A549 (cell line): ENCODE results near the gene LHX2. TPM values are rescaled to one million over a fixed set of nuclear protein-coding genes. Genes with fewer than 3 reads are reported as not detected.

Experiments used
- ATAC-seq, 2 experiments: fragments of 200-7000 bp in 1 of 2; fragments of >200 bp in 1 of 2; cut with Nextera tagmentation in 1 of 2; cut with Tn5 transposase in 1 of 2; 3 replicates each; pipeline versions ENCODE4 v1.8.0 to v1.9.1; 2018 to 2020; ENCODE audit warnings: mild to moderate bottlenecking in 1 of 2, moderate library complexity in 1 of 2
- CTCF ChIA-PET: fragments of 300-600 bp; sonication (Branson Sonifier 250); formaldehyde crosslinking; extraction: SDS; loops from one replicate; lab custom pipeline; 2021; ENCODE audit warnings: antibody characterized with exemption, inconsistent platforms; lab: Yijun Ruan, JAX
- POLR2A ChIA-PET: fragments of 350-600 bp; formaldehyde crosslinking; extraction: SDS; loops from one replicate; lab custom pipeline; 2021; ENCODE audit warnings: antibody characterized with exemption, inconsistent platforms; lab: Yijun Ruan, JAX
- DNase-seq, 2 experiments: peaks; one replicate each; pipeline versions ENCODE4 v3.0.0 to v3.0.0-alpha.2; 2011 to 2016; ENCODE audit warnings: low read depth in 1 of 2, low spot score in 1 of 2
- FAIRE-seq: peaks from 2 replicates; lab custom pipeline; 2011; peaks lifted over from hg19 to GRCh38; lab: Jason Lieb, UNC
- H3K27ac ChIP-seq, 2 experiments: fragments of >200 bp; sonication (Bioruptor Twin); formaldehyde crosslinking; 3 replicates each; pipeline ENCODE4 v1.5.1; 2016 to 2017
- H3K4me1 ChIP-seq: fragments of >200 bp; sonication (Bioruptor Twin); formaldehyde crosslinking; 3 replicates; pipeline ENCODE4 v1.6.1; 2016
- H3K4me2 ChIP-seq: fragments of >200 bp; sonication (Bioruptor Twin); formaldehyde crosslinking; 3 replicates; pipeline ENCODE4 v1.6.1; 2016
- H3K4me3 ChIP-seq: fragments of >200 bp; sonication (Bioruptor Twin); formaldehyde crosslinking; 3 replicates; pipeline ENCODE4 v1.5.1; 2016
- H3K9me3 ChIP-seq: fragments of >200 bp; sonication (Bioruptor Twin); formaldehyde crosslinking; 3 replicates; pipeline ENCODE4 v1.6.1; 2016
- CEBPB ChIP-seq, 2 experiments: fragments of >200 bp in 1 of 2; sonication (Bioruptor Twin) in 1 of 2; formaldehyde crosslinking in 1 of 2; IDR thresholded peaks; 2 replicates each; pipeline ENCODE4 v1.6.1; 2012 to 2016
- CHD2 ChIP-seq: fragments of 150-350 bp; IDR thresholded peaks from 2 replicates; pipeline ENCODE4 v1.6.1; 2014; ENCODE audit warnings: low read length; ENCODE audit not compliant: partially characterized antibody
- EHF ChIP-seq: fragments of 250-450 bp; sonication (Bioruptor Pico); IDR thresholded peaks from 2 replicates; pipeline ENCODE4 v1.5.0; 2020; ENCODE audit warnings: mild to moderate bottlenecking
- FOSL2 ChIP-seq, 2 experiments: fragments of 450-650 bp in 1 of 2; fragments of >200 bp in 1 of 2; sonication (Bioruptor Twin) in 1 of 2; formaldehyde crosslinking; IDR thresholded peaks; 2 replicates each; pipeline versions ENCODE4 v1.5.0 to v1.6.1; 2016 to 2020; ENCODE audit warnings: mild to moderate bottlenecking in 1 of 2, moderate library complexity in 1 of 2
- GATA3 ChIP-seq: IDR thresholded peaks from 2 replicates; pipeline ENCODE4 v1.6.1; 2012; ENCODE audit warnings: borderline replicate concordance
- HOXA7 ChIP-seq: fragments of 250-450 bp; sonication (Bioruptor Pico); IDR thresholded peaks from 2 replicates; pipeline ENCODE4 v1.5.0; 2020; ENCODE audit warnings: mild to moderate bottlenecking, moderate library complexity
- HOXB5 ChIP-seq: fragments of 250-450 bp; sonication (Bioruptor Pico); IDR thresholded peaks from 2 replicates; pipeline ENCODE4 v1.5.0; 2020; ENCODE audit warnings: mild to moderate bottlenecking, moderate library complexity
- MAFK ChIP-seq: fragments of 450-650 bp; IDR thresholded peaks from 2 replicates; pipeline ENCODE4 v1.6.1; 2014; ENCODE audit not compliant: partially characterized antibody
- MAX ChIP-seq: IDR thresholded peaks from 2 replicates; pipeline ENCODE4 v1.6.1; 2012
- NR3C1 ChIP-seq: fragments of >200 bp; sonication (Bioruptor Twin); formaldehyde crosslinking; IDR thresholded peaks from 3 replicates; pipeline ENCODE4 v1.6.1; 2017
- POLR2A ChIP-seq: IDR thresholded peaks from 2 replicates; pipeline ENCODE4 v1.6.1; 2012; ENCODE audit warnings: mild to moderate bottlenecking, low read length
- RAD21 ChIP-seq, 2 experiments: fragments of >200 bp in 1 of 2; sonication (Bioruptor Twin) in 1 of 2; formaldehyde crosslinking in 1 of 2; IDR thresholded peaks in 1 of 2; conservative IDR thresholded peaks in 1 of 2; 2 replicates in 1 of 2; 3 replicates in 1 of 2; pipeline ENCODE4 v1.6.1; 2012 to 2018; ENCODE audit warnings: inconsistent platforms in 1 of 2
- RFX5 ChIP-seq: fragments of 450-650 bp; IDR thresholded peaks from 2 replicates; pipeline ENCODE4 v1.7.1; 2014; ENCODE audit warnings: antibody characterized with exemption, mild to moderate bottlenecking, moderate library complexity
- SMC3 ChIP-seq: fragments of >200 bp; sonication (Bioruptor Twin); formaldehyde crosslinking; IDR thresholded peaks from 3 replicates; pipeline ENCODE4 v1.6.1; 2018; ENCODE audit warnings: inconsistent platforms
- SREBF2 ChIP-seq: fragments of 450-650 bp; IDR thresholded peaks from 2 replicates; pipeline ENCODE4 v1.6.1; 2014; ENCODE audit warnings: mild to moderate bottlenecking, moderate library complexity
- TP53 ChIP-seq: fragments of 250-450 bp; sonication (Bioruptor Pico); IDR thresholded peaks from 2 replicates; pipeline ENCODE4 v1.5.0; 2021; ENCODE audit warnings: mild to moderate bottlenecking, moderate library complexity
- ZC3H11A ChIP-seq: fragments of 450-650 bp; IDR thresholded peaks from 2 replicates; pipeline ENCODE4 v1.6.1; 2014; ENCODE audit warnings: antibody characterized with exemption, mild to moderate bottlenecking
- ZFP36 ChIP-seq: fragments of 450-650 bp; IDR thresholded peaks from 2 replicates; pipeline ENCODE4 v1.6.1; 2014; ENCODE audit warnings: borderline replicate concordance; ENCODE audit not compliant: partially characterized antibody
- ZSCAN20 ChIP-seq: fragments of 250-450 bp; sonication (Bioruptor Pico); IDR thresholded peaks from 2 replicates; pipeline ENCODE4 v1.8.0; 2022; ENCODE audit warnings: mild to moderate bottlenecking, moderate library complexity
- WGBS: methylation state at CpG from one replicate; pipeline ENCODE4 v1.1.6; 2017; ENCODE audit errors: missing lambda C conversion rate; 5-methylcytosine and 5-hydroxymethylcytosine counted together
- polyA plus RNA-seq, 4 experiments: library from polyadenylated mRNA; depleted of rRNA in 3 of 4; stranded (reverse); fragments of >200 nt; fragmentation: RNase III in 1 of 4; extraction: RNeasy Plus Mini Kit Qiagen cat#74134 plus additional on column Dnase treatment in 1 of 4; gene quantifications; 2 replicates in 3 of 4; 3 replicates in 1 of 4; pipeline ENCODE4 v1.2.3, GENCODE V29; 2011 to 2017
- TF ChIP-seq, protein P1 (sequence below): fragments of 450-650 bp; IDR thresholded peaks from 2 replicates; pipeline ENCODE4 v1.6.1; 2014; ENCODE audit warnings: antibody characterized with exemption
- TF ChIP-seq, protein P2 (sequence below): IDR thresholded peaks from 2 replicates; pipeline ENCODE4 v1.6.1; 2012
- TF ChIP-seq, protein P3 (sequence below): fragments of >200 bp; sonication (Bioruptor Twin); formaldehyde crosslinking; IDR thresholded peaks from 3 replicates; pipeline ENCODE4 v1.5.1; 2016

LHX2 gene
- polyA plus RNA-seq, 2 of the 4 experiments (the other 2 are of a cell fraction): 2.4 to 4.4 TPM

DNA sequence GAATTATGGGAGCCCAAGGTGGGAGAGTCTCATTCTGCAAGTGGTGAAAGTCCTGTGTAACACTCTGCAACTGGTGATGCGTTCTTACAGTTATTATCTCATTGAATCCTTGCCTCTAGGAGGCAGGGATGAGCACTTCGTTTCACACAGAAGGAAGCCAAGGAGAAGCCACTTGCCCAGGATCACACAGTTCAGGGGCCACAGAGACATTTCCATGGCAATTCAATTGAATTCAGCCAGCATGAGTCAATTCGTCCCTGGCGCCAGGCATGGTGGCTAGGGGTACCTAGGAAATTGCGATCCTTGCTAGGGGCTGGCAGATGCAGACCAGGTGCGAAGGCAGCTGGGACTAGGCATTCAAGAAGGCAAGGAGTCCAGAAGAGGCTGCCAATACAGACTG is 26.2 kb downstream of the LHX2 start:
- Histone ChIP-seq H3K27ac (no peak overlapping the region), H3K4me3 (no peak overlapping the region), H3K4me2 (no peak overlapping the region), H3K9me3 (no peaks in the 10 kb centered on the region), H3K4me1 (peaks cover 11% of the 10 kb centered on the region; the same call in 2 of the 3 replicates)
- TF ChIP-seq RFX5: no peak
- no peak for TF ChIP-seq RAD21 (conservative IDR thresholded peaks at IDR 0.05 in 1 of 2, IDR thresholded peaks at IDR 0.05 in 1 of 2)
- CTCF ChIA-PET: interaction anchor here (1.0 to 6.6 kb wide), 6 partner anchors 16 to 682 kb away, joined by 3 to 160 read pairs (median 6); partner anchors contain the start of gene CRB2
- ATAC-seq (peak in 1 of 2 experiments; percentile 35; a peak in 2 of 6 replicates), FAIRE-seq (no peak), DNase-seq (peak in 1 of 2 experiments; percentile 39)
- POLR2A ChIA-PET: no interaction called here
- 75% methylated on average over 6 of the region's 6 CpGs for WGBS

DNA sequence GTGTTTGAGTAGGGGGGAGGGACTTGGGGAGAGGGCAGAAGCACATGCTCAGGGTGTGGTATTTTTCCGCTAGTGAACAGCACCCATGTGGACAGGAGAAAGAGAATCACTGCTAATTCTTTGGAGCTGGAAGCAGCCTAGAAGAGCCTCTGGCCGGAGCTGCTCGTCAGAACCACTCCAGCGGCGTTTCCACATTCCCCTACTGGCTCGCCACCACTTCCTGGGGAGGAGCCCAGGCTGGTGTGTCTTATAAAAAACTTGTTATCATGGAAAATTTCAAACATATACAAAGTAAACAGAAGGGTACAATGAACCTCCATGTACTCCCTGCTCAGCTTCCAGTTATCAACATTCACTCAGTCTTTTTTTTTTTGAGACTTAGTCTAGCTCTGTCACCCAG is 26.7 kb downstream of the LHX2 start:
- Histone ChIP-seq H3K4me1 (peaks cover 11% of the 10 kb centered on the region; the same call in 2 of the 3 replicates), H3K9me3 (no peaks in the 10 kb centered on the region), H3K4me2 (no peak overlapping the region), H3K27ac (no peak overlapping the region), H3K4me3 (no peak overlapping the region)
- 86% methylated on average over 6 of the region's 6 CpGs for WGBS
- TF ChIP-seq NR3C1: no peak
- no peak for TF ChIP-seq POLR2A
- TF ChIP-seq ZFP36: no peak
- TF ChIP-seq EHF: no peak
- no peak for TF ChIP-seq ZSCAN20 (CRISPR knock-in tag)
- TF ChIP-seq SMC3: no peak
- TF ChIP-seq, protein P1, sequence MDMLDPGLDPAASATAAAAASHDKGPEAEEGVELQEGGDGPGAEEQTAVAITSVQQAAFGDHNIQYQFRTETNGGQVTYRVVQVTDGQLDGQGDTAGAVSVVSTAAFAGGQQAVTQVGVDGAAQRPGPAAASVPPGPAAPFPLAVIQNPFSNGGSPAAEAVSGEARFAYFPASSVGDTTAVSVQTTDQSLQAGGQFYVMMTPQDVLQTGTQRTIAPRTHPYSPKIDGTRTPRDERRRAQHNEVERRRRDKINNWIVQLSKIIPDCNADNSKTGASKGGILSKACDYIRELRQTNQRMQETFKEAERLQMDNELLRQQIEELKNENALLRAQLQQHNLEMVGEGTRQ: no peak
- TF ChIP-seq MAFK: no peak
- TF ChIP-seq, protein P2, sequence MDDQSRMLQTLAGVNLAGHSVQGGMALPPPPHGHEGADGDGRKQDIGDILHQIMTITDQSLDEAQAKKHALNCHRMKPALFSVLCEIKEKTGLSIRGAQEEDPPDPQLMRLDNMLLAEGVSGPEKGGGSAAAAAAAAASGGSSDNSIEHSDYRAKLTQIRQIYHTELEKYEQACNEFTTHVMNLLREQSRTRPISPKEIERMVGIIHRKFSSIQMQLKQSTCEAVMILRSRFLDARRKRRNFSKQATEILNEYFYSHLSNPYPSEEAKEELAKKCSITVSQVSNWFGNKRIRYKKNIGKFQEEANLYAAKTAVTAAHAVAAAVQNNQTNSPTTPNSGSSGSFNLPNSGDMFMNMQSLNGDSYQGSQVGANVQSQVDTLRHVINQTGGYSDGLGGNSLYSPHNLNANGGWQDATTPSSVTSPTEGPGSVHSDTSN: no peak
- TF ChIP-seq SREBF2: no peak
- TF ChIP-seq HOXA7 (CRISPR knock-in tag): no peak
- ChIA-PET POLR2A (no interaction called here), CTCF (interaction anchor here (0.8 to 6.6 kb wide), 12 partner anchors 11 to 682 kb away, joined by 3 to 160 read pairs (median 4); partner anchors contain the start of genes CRB2 and LHX2)
- ATAC-seq (no peak), FAIRE-seq (no peak), DNase-seq (no peak)

DNA sequence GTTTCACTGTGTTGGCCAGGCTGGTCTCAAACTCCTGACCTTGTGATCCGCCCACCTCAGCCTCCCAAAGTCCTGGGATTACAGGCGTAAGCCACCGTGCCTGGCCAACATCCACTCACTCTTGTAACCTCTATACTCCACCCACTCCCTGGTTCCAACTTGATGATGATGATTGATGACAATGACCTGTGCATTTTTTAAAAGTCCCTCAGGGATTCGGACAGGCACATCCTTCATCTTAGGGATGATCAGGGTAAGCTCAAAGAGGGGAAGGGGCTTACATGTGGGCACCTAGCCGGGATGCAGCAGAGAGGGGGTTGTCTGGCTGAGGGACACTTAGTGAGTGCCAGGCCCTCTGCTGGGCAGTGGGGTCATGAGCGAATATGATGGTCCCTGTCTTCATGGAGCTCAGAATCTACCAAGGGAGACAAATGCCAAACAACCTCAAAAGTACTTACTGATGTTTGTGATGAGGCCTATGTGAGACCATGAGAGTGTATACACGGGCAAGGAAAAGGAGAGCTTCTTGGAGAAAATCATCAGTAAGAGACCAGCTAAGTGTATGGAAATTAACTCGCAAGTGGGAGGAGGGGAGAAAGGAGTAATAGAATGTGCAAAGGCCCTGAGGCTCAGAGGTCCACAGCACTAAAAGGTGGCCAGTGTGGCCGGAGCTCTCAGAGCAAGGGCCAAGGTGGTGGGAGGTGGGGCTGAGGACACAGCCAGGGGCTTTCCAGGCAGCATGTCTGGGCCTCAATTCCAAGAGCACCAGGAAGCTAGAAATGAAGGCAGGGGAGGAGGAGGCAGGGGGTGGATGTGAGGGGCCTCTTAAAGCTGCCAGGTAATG is 27.4 kb downstream of the LHX2 start:
- Histone ChIP-seq H3K4me1 (peaks cover 11% of the 10 kb centered on the region; the same call in 2 of the 3 replicates), H3K4me2 (no peak overlapping the region), H3K4me3 (no peak overlapping the region), H3K27ac (no peak overlapping the region), H3K9me3 (no peaks in the 10 kb centered on the region)
- POLR2A ChIA-PET: interaction anchor here (0.9 kb wide), 1 partner anchor 114 kb away, joined by 3 read pairs; no protein-coding TSS in a partner anchor
- TF ChIP-seq MAFK (no peak), POLR2A (no peak), MAX (no peak), CEBPB (IDR thresholded peaks at IDR 0.05) (no peak), SMC3 (peak; percentile 35; the same call in 1 of the 3 replicates), FOSL2 (IDR thresholded peaks at IDR 0.05) (no peak), FOSL2 (CRISPR knock-in tag; IDR thresholded peaks at IDR 0.05) (no peak), GATA3 (no peak), ZC3H11A (no peak), TP53 (CRISPR knock-in tag) (no peak), CHD2 (no peak), RAD21 (conservative IDR thresholded peaks at IDR 0.05 in 1 of 2, IDR thresholded peaks at IDR 0.05 in 1 of 2) (peak in 1 of 2 experiments; percentile 23; a peak in 2 of 5 replicates), HOXB5 (CRISPR knock-in tag) (no peak)
- TF ChIP-seq, protein P3, sequence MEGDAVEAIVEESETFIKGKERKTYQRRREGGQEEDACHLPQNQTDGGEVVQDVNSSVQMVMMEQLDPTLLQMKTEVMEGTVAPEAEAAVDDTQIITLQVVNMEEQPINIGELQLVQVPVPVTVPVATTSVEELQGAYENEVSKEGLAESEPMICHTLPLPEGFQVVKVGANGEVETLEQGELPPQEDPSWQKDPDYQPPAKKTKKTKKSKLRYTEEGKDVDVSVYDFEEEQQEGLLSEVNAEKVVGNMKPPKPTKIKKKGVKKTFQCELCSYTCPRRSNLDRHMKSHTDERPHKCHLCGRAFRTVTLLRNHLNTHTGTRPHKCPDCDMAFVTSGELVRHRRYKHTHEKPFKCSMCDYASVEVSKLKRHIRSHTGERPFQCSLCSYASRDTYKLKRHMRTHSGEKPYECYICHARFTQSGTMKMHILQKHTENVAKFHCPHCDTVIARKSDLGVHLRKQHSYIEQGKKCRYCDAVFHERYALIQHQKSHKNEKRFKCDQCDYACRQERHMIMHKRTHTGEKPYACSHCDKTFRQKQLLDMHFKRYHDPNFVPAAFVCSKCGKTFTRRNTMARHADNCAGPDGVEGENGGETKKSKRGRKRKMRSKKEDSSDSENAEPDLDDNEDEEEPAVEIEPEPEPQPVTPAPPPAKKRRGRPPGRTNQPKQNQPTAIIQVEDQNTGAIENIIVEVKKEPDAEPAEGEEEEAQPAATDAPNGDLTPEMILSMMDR: peak; percentile 24; the same call in 2 of the 3 replicates
- ATAC-seq (peak in 1 of 2 experiments; percentile 49; a peak in 3 of 6 replicates), FAIRE-seq (no peak), DNase-seq (peak; percentile 33 to 34)
- 83% methylated on average over 9 of the region's 9 CpGs for WGBS
- CTCF ChIA-PET: interaction anchor here (0.6 to 6.6 kb wide), 18 partner anchors 12 to 684 kb away, joined by 3 to 160 read pairs (median 4); partner anchors contain the start of genes CRB2 and LHX2
